ENCODE measurements around the gene MIPOL1.
"Not testable (repeated sequence)": the region's sequence is repeated elsewhere in the genome, so short reads cannot be mapped to it uniquely, and the experiment has no call there.

Gene MIPOL1

DNA sequence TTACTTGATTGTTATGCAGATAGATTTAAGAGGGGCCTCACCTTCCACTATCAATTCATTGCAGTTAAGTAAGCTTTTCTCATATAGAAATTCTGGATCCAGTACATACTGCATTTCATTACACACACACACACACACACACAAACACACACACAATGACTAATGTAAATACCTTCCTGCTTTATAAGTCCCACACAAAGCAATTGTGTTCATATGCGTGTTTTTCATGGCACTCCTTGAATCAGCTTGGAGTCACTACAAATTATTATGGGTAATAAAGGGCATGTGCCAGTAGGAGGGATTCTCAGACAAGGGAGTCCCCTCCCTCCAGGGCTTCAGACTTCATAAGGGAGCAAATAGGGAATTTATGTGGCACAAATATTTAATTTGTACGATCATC is 4.5 kb downstream of the MIPOL1 start:
- H3K9me3 ChIP-seq (ENCODE audit: insufficient read depth, low read length): peaks cover 4% of the 10 kb centered on the region; the same call in 1 of the 2 replicates
- no peaks in the 10 kb centered on the region for H3K9me2 ChIP-seq (replicated peaks; ENCODE audit: insufficient read depth, low read length)
- no peak overlapping the region for H3K4me3 ChIP-seq (ENCODE audit: insufficient read depth, low read length, poor library complexity, severe bottlenecking)
- no peak overlapping the region for H2AFZ ChIP-seq (ENCODE audit: low read depth, low read length, severe bottlenecking)
- no peaks in the 10 kb centered on the region for H3K27me3 ChIP-seq (ENCODE audit: low read length)
- no peaks in the 10 kb centered on the region for H3F3A ChIP-seq (ENCODE audit: insufficient read depth)
- no peak overlapping the region for H3K27ac ChIP-seq (ENCODE audit: low read depth, low read length)
- no peaks in the 10 kb centered on the region for H3K36me3 ChIP-seq (ENCODE audit: low read length)
- H3K9ac ChIP-seq (ENCODE audit: low read length): no peak overlapping the region
- no peak for TF ChIP-seq EZH2phosphoT487 (conservative IDR thresholded peaks at IDR 0.05; ENCODE audit: low read length)
- TF ChIP-seq, protein P1, sequence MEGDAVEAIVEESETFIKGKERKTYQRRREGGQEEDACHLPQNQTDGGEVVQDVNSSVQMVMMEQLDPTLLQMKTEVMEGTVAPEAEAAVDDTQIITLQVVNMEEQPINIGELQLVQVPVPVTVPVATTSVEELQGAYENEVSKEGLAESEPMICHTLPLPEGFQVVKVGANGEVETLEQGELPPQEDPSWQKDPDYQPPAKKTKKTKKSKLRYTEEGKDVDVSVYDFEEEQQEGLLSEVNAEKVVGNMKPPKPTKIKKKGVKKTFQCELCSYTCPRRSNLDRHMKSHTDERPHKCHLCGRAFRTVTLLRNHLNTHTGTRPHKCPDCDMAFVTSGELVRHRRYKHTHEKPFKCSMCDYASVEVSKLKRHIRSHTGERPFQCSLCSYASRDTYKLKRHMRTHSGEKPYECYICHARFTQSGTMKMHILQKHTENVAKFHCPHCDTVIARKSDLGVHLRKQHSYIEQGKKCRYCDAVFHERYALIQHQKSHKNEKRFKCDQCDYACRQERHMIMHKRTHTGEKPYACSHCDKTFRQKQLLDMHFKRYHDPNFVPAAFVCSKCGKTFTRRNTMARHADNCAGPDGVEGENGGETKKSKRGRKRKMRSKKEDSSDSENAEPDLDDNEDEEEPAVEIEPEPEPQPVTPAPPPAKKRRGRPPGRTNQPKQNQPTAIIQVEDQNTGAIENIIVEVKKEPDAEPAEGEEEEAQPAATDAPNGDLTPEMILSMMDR (IDR thresholded peaks at IDR 0.05; ENCODE audit: insufficient read depth, low read length, poor library complexity, severe bottlenecking): no peak
- H4K20me1 ChIP-seq (ENCODE audit: low read depth, low read length): no peaks in the 10 kb centered on the region
- H3K4me2 ChIP-seq (ENCODE audit: low read depth, low read length, poor library complexity, severe bottlenecking): no peak overlapping the region
- H3K79me2 ChIP-seq (ENCODE audit: insufficient read depth, low read length): no peaks in the 10 kb centered on the region

- no peaks in the 10 kb centered on the region for H3K9me2 ChIP-seq (replicated peaks; ENCODE audit: insufficient read depth, low read length)
- no peaks in the 10 kb centered on the region for H3K36me3 ChIP-seq (ENCODE audit: low read length)
- H3K79me2 ChIP-seq (ENCODE audit: insufficient read depth, low read length): no peaks in the 10 kb centered on the region
- H3K9me3 ChIP-seq (ENCODE audit: insufficient read depth, low read length): peaks cover 4% of the 10 kb centered on the region; the same call in 1 of the 2 replicates
- H3K4me3 ChIP-seq (ENCODE audit: insufficient read depth, low read length, poor library complexity, severe bottlenecking): no peak overlapping the region
- H3K27ac ChIP-seq (ENCODE audit: low read depth, low read length): no peak overlapping the region
- TF ChIP-seq, protein P1 (IDR thresholded peaks at IDR 0.05; ENCODE audit: insufficient read depth, low read length, poor library complexity, severe bottlenecking): no peak
- TF ChIP-seq EZH2phosphoT487 (conservative IDR thresholded peaks at IDR 0.05; ENCODE audit: low read length): no peak
- no peaks in the 10 kb centered on the region for H3K27me3 ChIP-seq (ENCODE audit: low read length)
- H4K20me1 ChIP-seq (ENCODE audit: low read depth, low read length): no peaks in the 10 kb centered on the region
- H3F3A ChIP-seq (ENCODE audit: insufficient read depth): no peaks in the 10 kb centered on the region
- no peak overlapping the region for H2AFZ ChIP-seq (ENCODE audit: low read depth, low read length, severe bottlenecking)
- no peak overlapping the region for H3K9ac ChIP-seq (ENCODE audit: low read length)
- no peak overlapping the region for H3K4me2 ChIP-seq (ENCODE audit: low read depth, low read length, poor library complexity, severe bottlenecking)
These were observed 5.1 kb downstream of the MIPOL1 start for GRCh38 chr14:37202812-37203211.

DNA sequence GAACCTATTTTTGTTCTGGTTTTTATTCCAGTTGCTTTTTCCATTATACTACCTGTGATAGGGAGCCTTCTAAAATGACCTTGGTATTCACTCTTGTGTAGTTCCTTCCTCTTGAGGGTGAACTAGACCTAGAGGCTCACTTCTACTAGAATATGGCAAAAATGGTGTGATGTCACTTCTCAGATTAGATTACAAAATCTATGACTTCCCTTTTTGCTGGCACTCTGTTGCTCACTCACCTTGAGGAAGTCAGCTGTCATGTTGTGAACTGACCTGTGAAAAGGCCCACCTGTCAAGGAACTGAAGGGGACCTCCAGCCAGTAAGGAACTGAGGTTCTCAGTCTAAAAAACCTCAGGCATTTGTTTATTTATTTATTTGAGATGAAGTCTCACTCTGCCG is 5.7 kb downstream of the MIPOL1 start:
- H3F3A ChIP-seq (ENCODE audit: insufficient read depth): no peaks in the 10 kb centered on the region
- no peaks in the 10 kb centered on the region for H4K20me1 ChIP-seq (ENCODE audit: low read depth, low read length)
- TF ChIP-seq, protein P1 (IDR thresholded peaks at IDR 0.05; ENCODE audit: insufficient read depth, low read length, poor library complexity, severe bottlenecking): no peak
- TF ChIP-seq EZH2phosphoT487 (conservative IDR thresholded peaks at IDR 0.05; ENCODE audit: low read length): no peak
- no peak overlapping the region for H3K4me2 ChIP-seq (ENCODE audit: low read depth, low read length, poor library complexity, severe bottlenecking)
- no peaks in the 10 kb centered on the region for H3K27me3 ChIP-seq (ENCODE audit: low read length)
- no peaks in the 10 kb centered on the region for H3K79me2 ChIP-seq (ENCODE audit: insufficient read depth, low read length)
- H3K9me2 ChIP-seq (replicated peaks; ENCODE audit: insufficient read depth, low read length): no peaks in the 10 kb centered on the region
- H3K27ac ChIP-seq (ENCODE audit: low read depth, low read length): no peak overlapping the region
- no peak overlapping the region for H3K9ac ChIP-seq (ENCODE audit: low read length)
- no peak overlapping the region for H2AFZ ChIP-seq (ENCODE audit: low read depth, low read length, severe bottlenecking)
- no peaks in the 10 kb centered on the region for H3K36me3 ChIP-seq (ENCODE audit: low read length)
- no peak overlapping the region for H3K4me3 ChIP-seq (ENCODE audit: insufficient read depth, low read length, poor library complexity, severe bottlenecking)
- peaks cover 4% of the 10 kb centered on the region; the same call in 1 of the 2 replicates for H3K9me3 ChIP-seq (ENCODE audit: insufficient read depth, low read length)

- not testable (repeated sequence) for H3K27me3 ChIP-seq (ENCODE audit: low read length); H3K36me3 ChIP-seq (ENCODE audit: low read length); H3K9me3 ChIP-seq (ENCODE audit: insufficient read depth, low read length); H3K9me2 ChIP-seq (replicated peaks; ENCODE audit: insufficient read depth, low read length); H4K20me1 ChIP-seq (ENCODE audit: low read depth, low read length); H3K4me3 ChIP-seq (ENCODE audit: insufficient read depth, low read length, poor library complexity, severe bottlenecking); H3K4me2 ChIP-seq (ENCODE audit: low read depth, low read length, poor library complexity, severe bottlenecking); H3K9ac ChIP-seq (ENCODE audit: low read length); H3K27ac ChIP-seq (ENCODE audit: low read depth, low read length); H3K79me2 ChIP-seq (ENCODE audit: insufficient read depth, low read length); H2AFZ ChIP-seq (ENCODE audit: low read depth, low read length, severe bottlenecking); H3F3A ChIP-seq (ENCODE audit: insufficient read depth)
These were observed 8.2 kb downstream of the MIPOL1 start for GRCh38 chr14:37205623-37206605.

GRCh38 chr14:37209617-37210016 is 11.9 kb downstream of the MIPOL1 start:
- H3K27me3 ChIP-seq (ENCODE audit: low read length); H3F3A ChIP-seq (ENCODE audit: insufficient read depth); H3K4me3 ChIP-seq (ENCODE audit: insufficient read depth, low read length, poor library complexity, severe bottlenecking); H4K20me1 ChIP-seq (ENCODE audit: low read depth, low read length); H2AFZ ChIP-seq (ENCODE audit: low read depth, low read length, severe bottlenecking); H3K9me3 ChIP-seq (ENCODE audit: insufficient read depth, low read length); H3K79me2 ChIP-seq (ENCODE audit: insufficient read depth, low read length); H3K9me2 ChIP-seq (replicated peaks; ENCODE audit: insufficient read depth, low read length); H3K27ac ChIP-seq (ENCODE audit: low read depth, low read length); H3K4me2 ChIP-seq (ENCODE audit: low read depth, low read length, poor library complexity, severe bottlenecking); H3K9ac ChIP-seq (ENCODE audit: low read length); H3K36me3 ChIP-seq (ENCODE audit: low read length): not testable (repeated sequence)

All from SU-DHL-6 (cell line).